IMR-90 (cell line): Measurements from ENCODE around the gene UBQLN1. TPM values are rescaled to one million over a fixed set of nuclear protein-coding genes. Genes with fewer than 3 reads are reported as not detected.

Experiments used
- ATAC-seq: fragments of 200-7000 bp; cut with Tn5 transposase; 2 replicates; pipeline ENCODE4 v1.9.1; 2020; ENCODE audit warnings: low read depth, mild to moderate bottlenecking, moderate library complexity
- BruUV-seq: library from RNA; stranded (reverse); fragments of 400-500 nt; replicated peaks from 2 replicates; lab custom pipeline; 2021; lab: Mats Ljungman, UMichigan
- CTCF ChIA-PET: fragments of 300-600 bp; formaldehyde crosslinking; extraction: SDS; loops from one replicate; lab custom pipeline; 2021; ENCODE audit warnings: antibody characterized with exemption; lab: Yijun Ruan, JAX
- POLR2A ChIA-PET: fragments of 300-600 bp; sonication (Branson Sonifier 250); formaldehyde crosslinking; loops from one replicate; lab custom pipeline; 2022; ENCODE audit warnings: antibody characterized with exemption; ENCODE audit not compliant: unreplicated experiment; lab: Charles Lee
- DNase-seq: peaks from one replicate; pipeline ENCODE4 v3.0.0; 2013
- H2AFZ ChIP-seq: replicated peaks from 2 replicates; pipeline ENCODE3; 2013; ENCODE audit warnings: low read length, mild to moderate bottlenecking; ENCODE audit not compliant: poor library complexity
- H2AK5ac ChIP-seq: 2 replicates; pipeline ENCODE4 v1.6.1; 2013; ENCODE audit warnings: low read depth, low read length, inconsistent platforms
- H2AK9ac ChIP-seq: replicated peaks from 2 replicates; pipeline ENCODE3; 2013; ENCODE audit warnings: mild to moderate bottlenecking, low read depth, low read length, moderate library complexity; ENCODE audit not compliant: poor library complexity
- H2BK120ac ChIP-seq: 2 replicates; pipeline ENCODE4 v1.6.1; 2013; ENCODE audit warnings: low read depth, low read length, inconsistent platforms
- H2BK15ac ChIP-seq: 3 replicates; pipeline ENCODE4 v1.6.1; 2013; ENCODE audit warnings: low read depth, low read length, inconsistent platforms
- H2BK20ac ChIP-seq: 2 replicates; pipeline ENCODE4 v1.6.1; 2013; ENCODE audit warnings: low read depth, mild to moderate bottlenecking, inconsistent platforms, low read length, moderate library complexity
- H2BK5ac ChIP-seq: 2 replicates; pipeline ENCODE4 v1.6.1; 2013; ENCODE audit warnings: mild to moderate bottlenecking, low read depth, low read length, inconsistent platforms; ENCODE audit not compliant: poor library complexity, severe bottlenecking
- H3K14ac ChIP-seq: replicated peaks from 2 replicates; pipeline ENCODE4 v1.6.1; 2013; ENCODE audit warnings: low read depth, low read length, inconsistent platforms
- H3K18ac ChIP-seq: 2 replicates; pipeline ENCODE4 v1.6.1; 2013; ENCODE audit warnings: low read depth, low read length, control low read depth
- H3K23ac ChIP-seq: 2 replicates; pipeline ENCODE4 v1.6.1; 2013; ENCODE audit warnings: low read depth, low read length, inconsistent platforms
- H3K27ac ChIP-seq: 2 replicates; pipeline ENCODE4 v1.5.1; 2013; ENCODE audit warnings: mild to moderate bottlenecking, control low read depth, low read length; ENCODE audit not compliant: insufficient read depth
- H3K27me3 ChIP-seq: 2 replicates; pipeline ENCODE4 v1.6.1; 2013; ENCODE audit warnings: low read length; ENCODE audit not compliant: control insufficient read depth, insufficient read depth
- H3K36me3 ChIP-seq: 2 replicates; pipeline ENCODE4 v1.6.1; 2013; ENCODE audit warnings: low read length, mixed read lengths; ENCODE audit not compliant: control insufficient read depth, insufficient read depth
- H3K4ac ChIP-seq: 2 replicates; pipeline ENCODE4 v1.6.1; 2013; ENCODE audit warnings: low read depth, low read length, inconsistent platforms
- H3K4me1 ChIP-seq: 2 replicates; pipeline ENCODE4 v1.6.1; 2013; ENCODE audit warnings: low read length, mixed read lengths; ENCODE audit not compliant: control insufficient read depth, insufficient read depth
- H3K4me2 ChIP-seq: 2 replicates; pipeline ENCODE4 v1.6.1; 2013; ENCODE audit warnings: low read depth, mild to moderate bottlenecking, control low read depth, low read length, moderate library complexity
- H3K4me3 ChIP-seq: 2 replicates; pipeline ENCODE4 v1.5.1; 2013; ENCODE audit warnings: low read depth, mild to moderate bottlenecking, control low read depth, low read length, moderate library complexity; ENCODE audit not compliant: insufficient read depth
- H3K56ac ChIP-seq: 2 replicates; pipeline ENCODE4 v1.6.1; 2013; ENCODE audit warnings: low read length, inconsistent platforms; ENCODE audit not compliant: insufficient read depth; ENCODE audit errors: extremely low read depth
- H3K79me1 ChIP-seq, 2 experiments: 2 replicates each; pipeline ENCODE4 v1.6.1; 2013; ENCODE audit warnings: low read length in 2 of 2, inconsistent platforms in 1 of 2, low read depth in 1 of 2
- H3K9ac ChIP-seq: 2 replicates; pipeline ENCODE4 v1.6.1; 2013; ENCODE audit warnings: low read depth, low read length, control low read depth
- H3K9me1 ChIP-seq: 2 replicates; pipeline ENCODE4 v1.6.1; 2013; ENCODE audit warnings: low read length, inconsistent platforms; ENCODE audit not compliant: insufficient read depth
- H3K9me3 ChIP-seq: 2 replicates; pipeline ENCODE4 v1.6.1; 2013; ENCODE audit warnings: low read length; ENCODE audit not compliant: control insufficient read depth, insufficient read depth
- H4K20me1 ChIP-seq: 2 replicates; pipeline ENCODE4 v1.6.1; 2013; ENCODE audit warnings: low read length, inconsistent platforms; ENCODE audit not compliant: insufficient read depth
- H4K5ac ChIP-seq: 2 replicates; pipeline ENCODE4 v1.6.1; 2013; ENCODE audit warnings: mild to moderate bottlenecking, low read depth, low read length, control low read depth
- H4K8ac ChIP-seq, 2 experiments: 2 replicates each; pipeline ENCODE4 v1.6.1; 2013; ENCODE audit warnings: low read depth in 2 of 2, low read length in 2 of 2, control low read depth in 1 of 2, inconsistent platforms in 1 of 2
- H4K91ac ChIP-seq: 2 replicates; pipeline ENCODE4 v1.6.1; 2013; ENCODE audit warnings: low read depth, low read length, inconsistent platforms; ENCODE audit not compliant: insufficient read depth
- CEBPB ChIP-seq: IDR thresholded peaks from 2 replicates; pipeline ENCODE4 v1.6.1; 2012; ENCODE audit warnings: low read depth, low read length, improper control_type of control experiment
- NFE2L2 ChIP-seq: fragments of 150-350 bp; IDR thresholded peaks from 2 replicates; pipeline ENCODE4 v1.6.1; 2016; ENCODE audit warnings: low read depth, mild to moderate bottlenecking, low read length
- RCOR1 ChIP-seq: IDR thresholded peaks from 2 replicates; pipeline ENCODE4 v1.6.1; 2012; ENCODE audit warnings: mild to moderate bottlenecking, low read length, improper control_type of control experiment; ENCODE audit not compliant: insufficient replicate concordance
- SMC3 ChIP-seq: fragments of 150-350 bp; IDR thresholded peaks from 2 replicates; pipeline ENCODE4 v1.6.1; 2016; ENCODE audit warnings: low read depth, mild to moderate bottlenecking, antibody characterized with exemption, low read length, moderate library complexity
- dilution Hi-C: fragments of 300-500 bp; cut with HindIII; formaldehyde crosslinking; loops from one replicate; pipeline ENCODE4 v1.14.3; 2018; ENCODE audit warnings: low sequenced_read_pairs; ENCODE audit not compliant: unreplicated experiment
- in situ Hi-C: fragments of 300-500 bp; cut with MboI; formaldehyde crosslinking; loops from 3 replicates; pipeline ENCODE4 v1.14.3; 2019; ENCODE audit warnings: low sequenced_read_pairs, inconsistent platforms, mixed read lengths
- intact Hi-C: fragments of 100-400 bp; cut with micrococcal nuclease; formaldehyde crosslinking; loops from 2 replicates; pipeline ENCODE4 v1.10.0; 2022
- polyA plus RNA-seq, 3 experiments: library from polyadenylated mRNA; depleted of rRNA; stranded (reverse); fragments of >200 nt; gene quantifications; 2 replicates each; pipeline ENCODE4 v1.2.3, GENCODE V29; 2012; ENCODE audit warnings: low replicate concordance in 1 of 3
- total RNA-seq: library from RNA; depleted of rRNA; stranded (reverse); fragments of >200 nt; gene quantifications from 2 replicates; pipeline ENCODE4 v1.2.3, GENCODE V29; 2012

UBQLN1 gene
- total and polyA plus RNA-seq, 2 of the 4 experiments (the other 2 are of a cell fraction), result 74.3 to 164 TPM

DNA sequence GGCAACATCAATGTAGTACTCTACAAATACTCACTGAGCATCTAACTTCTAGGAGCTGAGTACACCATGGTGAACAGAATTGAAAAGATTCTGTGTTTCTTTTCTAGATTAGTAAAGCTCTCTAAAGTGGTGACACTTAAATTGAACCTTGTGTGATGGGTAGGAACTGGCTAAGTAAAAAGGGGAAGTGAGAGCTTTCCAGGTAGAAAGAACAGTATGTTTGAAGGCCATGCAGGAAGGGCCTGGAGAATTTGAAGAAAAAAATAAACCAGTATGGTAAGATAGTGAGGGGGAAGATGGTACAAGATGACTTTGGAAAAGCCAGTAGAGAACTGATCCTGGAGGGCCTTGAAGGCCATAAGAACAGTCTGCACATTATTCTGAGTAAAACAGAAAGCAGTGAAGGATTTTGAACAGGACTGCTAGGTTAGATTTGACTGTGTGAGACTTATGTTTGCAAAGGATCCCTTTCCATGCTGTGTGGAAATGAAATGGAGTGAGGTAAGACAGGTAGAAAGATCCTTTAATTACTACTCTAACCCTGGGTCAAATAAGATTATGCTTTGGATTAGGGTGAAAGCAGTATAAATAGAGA is 46.7 kb upstream of the UBQLN1 start:
- DNase-seq (no peak), ATAC-seq (no peak)
- Histone ChIP-seq H3K27me3 (no peaks in the 10 kb centered on the region), H3K9me3 (no peaks in the 10 kb centered on the region), H2BK5ac (no peak overlapping the region), H3K79me1 (no peaks in the 10 kb centered on the region), H2BK120ac (no peak overlapping the region), H3K9me1 (no peaks in the 10 kb centered on the region), H2AFZ (no peak overlapping the region), H3K56ac (no peak overlapping the region), H2AK9ac (no peak overlapping the region), H4K20me1 (no peaks in the 10 kb centered on the region), H2AK5ac (no peak overlapping the region), H3K4ac (no peak overlapping the region), H4K8ac (no peak overlapping the region), H4K5ac (no peak overlapping the region), H3K14ac (no peak overlapping the region), H3K27ac (no peak overlapping the region), H2BK15ac (no peak overlapping the region), H3K4me2 (no peak overlapping the region), H3K4me3 (no peak overlapping the region), H3K18ac (no peak overlapping the region), H2BK20ac (no peak overlapping the region), H3K4me1 (no peaks in the 10 kb centered on the region), H3K9ac (no peak overlapping the region), H4K91ac (no peak overlapping the region), H3K36me3 (no peaks in the 10 kb centered on the region), H3K23ac (no peak overlapping the region)
- no peak for TF ChIP-seq SMC3
- no peak for TF ChIP-seq NFE2L2
- no peak for TF ChIP-seq RCOR1
- no peak for TF ChIP-seq CEBPB
- intact Hi-C loops (no loop called here), in situ Hi-C loops (no loop called here), dilution Hi-C loops (no loop called here)
- CTCF ChIA-PET, result interaction anchor here (0.5 kb wide), 1 partner anchor 757 kb away, joined by 3 read pairs; no protein-coding TSS in a partner anchor
- no TSS peak for BruUV-seq
- POLR2A ChIA-PET, result no interaction called here
